Activated CD8-positive, alpha-beta T cell treated with anti-CD3 and anti-CD28 coated beads, Interleukin-2, amount 10 ng/mL, durations not matched to agents 7 days and 5 days (primary cell): ENCODE measurements around the gene EIF2B4. TPM values are rescaled to one million over a fixed set of nuclear protein-coding genes. Genes with fewer than 3 reads are reported as not detected.

Experiments used
- ATAC-seq: fragments of 150-1000 bp; cut with Tn5 transposase; one replicate; pipeline ENCODE4 v1.10.0; 2021; ENCODE audit warnings: moderate library complexity
- CTCF ChIA-PET: fragments of 350-600 bp; sonication (Branson Sonifier 250); formaldehyde crosslinking; loops from one replicate; lab custom pipeline; 2021; ENCODE audit warnings: antibody characterized with exemption; lab: Charles Lee
- POLR2A ChIA-PET: fragments of 350-600 bp; sonication (Branson Sonifier 250); formaldehyde crosslinking; loops from one replicate; lab custom pipeline; 2021; ENCODE audit warnings: antibody characterized with exemption; lab: Charles Lee
- DNase-seq: peaks from one replicate; pipeline ENCODE4 v3.0.0-alpha.2; 2020
- H3K27ac Mint-ChIP-seq: one replicate; pipeline ENCODE4 v1.8.0; 2021; ENCODE audit warnings: mild to moderate bottlenecking, mixed read lengths
- H3K27me3 Mint-ChIP-seq: one replicate; pipeline ENCODE4 v1.8.0; 2021; ENCODE audit warnings: low read depth, mixed read lengths
- H3K36me3 Mint-ChIP-seq: one replicate; pipeline ENCODE4 v1.8.0; 2021; ENCODE audit warnings: low read depth, mixed read lengths
- H3K4me1 Mint-ChIP-seq: one replicate; pipeline ENCODE4 v1.8.0; 2021; ENCODE audit warnings: low read depth, mixed read lengths
- H3K4me3 Mint-ChIP-seq: one replicate; pipeline ENCODE4 v1.8.0; 2021; ENCODE audit warnings: mild to moderate bottlenecking, mixed read lengths
- H3K9me3 Mint-ChIP-seq: one replicate; pipeline ENCODE4 v1.8.0; 2022; ENCODE audit warnings: mixed read lengths; ENCODE audit not compliant: insufficient read depth
- total RNA-seq, 2 experiments: library from RNA; stranded (reverse); gene quantifications; one replicate each; pipeline ENCODE4 v1.2.3, GENCODE V29; 2021

The EIF2B4 gene
- 10 to 100 TPM; 34.5 to 37.0 TPM for total RNA-seq

DNA sequence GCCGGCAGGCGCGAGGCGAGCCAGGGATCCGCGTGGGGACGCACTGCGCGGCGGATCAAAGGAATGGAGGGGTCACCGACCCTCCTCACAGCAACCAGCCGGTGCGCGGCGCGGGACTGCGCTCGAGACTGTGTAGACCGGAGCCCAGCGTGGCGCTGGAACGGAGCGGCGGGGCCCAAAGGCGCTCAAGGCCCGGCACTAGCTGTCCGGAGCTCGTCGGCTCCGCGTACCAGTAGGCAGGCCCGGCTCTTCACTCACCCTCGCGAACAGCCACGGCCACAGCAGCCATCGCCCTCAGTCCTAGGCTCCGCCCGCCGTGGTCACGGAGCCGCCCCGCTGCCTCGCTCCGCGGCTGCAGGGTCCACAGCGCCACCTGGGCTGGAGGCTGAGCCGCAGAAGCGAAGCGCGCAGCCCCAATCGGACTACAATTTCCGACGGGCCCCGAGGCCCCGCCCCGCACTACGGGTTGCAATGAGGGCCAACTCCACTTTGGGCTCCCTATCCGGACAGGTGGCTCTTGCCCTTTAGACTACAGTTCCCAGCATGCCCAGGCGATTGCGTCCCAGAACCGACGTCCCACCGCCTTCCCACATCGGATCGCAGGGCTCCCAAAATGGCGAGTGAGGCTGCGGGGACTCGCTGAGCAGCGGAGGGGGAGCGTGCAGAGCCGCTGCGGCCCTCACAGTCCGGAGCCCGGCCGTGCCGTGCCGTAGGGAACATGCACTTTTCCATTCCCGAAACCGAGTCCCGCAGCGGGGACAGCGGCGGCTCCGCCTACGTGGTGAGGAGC is at the start of gene EIF2B4, which contains the start of gene SNX17:
Gene EIF2B4, minus strand, starts transcription at position 313 of the 790 bp plus-strand sequence. Its CDS starts 24 bp downstream, at position 289.
Gene SNX17, plus strand, starts transcription at position 591 of the 790 bp plus-strand sequence. Its CDS starts 128 bp downstream, at position 719.
- Mint-ChIP-seq H3K36me3 (peaks cover 65% of the 10 kb centered on the region), H3K27ac (peak within 1 kb of the TSS; percentile 95), H3K4me3 (peak within 1 kb of the TSS; percentile 98), H3K27me3 (no peaks in the 10 kb centered on the region), H3K9me3 (no peaks in the 10 kb centered on the region), H3K4me1 (peaks cover 49% of the 10 kb centered on the region)
- peak; percentile 95 for ATAC-seq
- peak; percentile 99 for DNase-seq
- CTCF ChIA-PET, result interaction anchor here (0.9 to 3.2 kb wide), 17 partner anchors 9 to 314 kb away, joined by 3 to 16 read pairs (median 6); partner anchors contain the start of genes GTF3C2, MPV17 and ZNF513
- POLR2A ChIA-PET, result interaction anchor here (0.8 to 3.7 kb wide), 9 partner anchors 10 to 285 kb away, joined by 3 to 57 read pairs (median 4); partner anchors contain the start of genes GTF3C2, MPV17, PPM1G and ZNF513

DNA sequence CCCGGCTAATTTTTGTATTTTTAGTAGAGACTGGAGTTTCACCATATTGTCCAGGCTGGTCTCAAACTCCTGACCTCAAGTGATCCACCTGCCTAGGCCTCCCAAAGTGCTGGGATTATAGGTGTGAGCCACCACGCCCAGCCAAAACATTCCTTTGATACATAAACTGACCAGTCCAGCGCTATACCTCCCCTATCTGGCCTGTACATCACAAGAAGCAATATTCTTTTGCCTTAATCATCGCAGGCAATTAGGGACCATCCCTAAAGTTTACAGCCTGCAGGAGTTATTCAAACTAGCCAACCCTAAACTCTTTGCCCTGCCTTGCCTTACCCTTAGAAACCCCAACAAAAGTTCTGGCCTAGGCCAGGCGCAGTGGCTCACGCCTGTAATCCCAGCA is 46.0 kb upstream of the EIF2B4 start:
- no peak overlapping the region for H3K27ac Mint-ChIP-seq
- DNase-seq (no peak), ATAC-seq (no peak)
- ChIA-PET CTCF (no interaction called here), POLR2A (no interaction called here)
- H3K4me3 Mint-ChIP-seq, result no peak overlapping the region
- H3K36me3 Mint-ChIP-seq, result no peaks in the 10 kb centered on the region
- peaks cover 12% of the 10 kb centered on the region for H3K27me3 Mint-ChIP-seq
- no peaks in the 10 kb centered on the region for H3K4me1 Mint-ChIP-seq
- no peaks in the 10 kb centered on the region for H3K9me3 Mint-ChIP-seq

DNA sequence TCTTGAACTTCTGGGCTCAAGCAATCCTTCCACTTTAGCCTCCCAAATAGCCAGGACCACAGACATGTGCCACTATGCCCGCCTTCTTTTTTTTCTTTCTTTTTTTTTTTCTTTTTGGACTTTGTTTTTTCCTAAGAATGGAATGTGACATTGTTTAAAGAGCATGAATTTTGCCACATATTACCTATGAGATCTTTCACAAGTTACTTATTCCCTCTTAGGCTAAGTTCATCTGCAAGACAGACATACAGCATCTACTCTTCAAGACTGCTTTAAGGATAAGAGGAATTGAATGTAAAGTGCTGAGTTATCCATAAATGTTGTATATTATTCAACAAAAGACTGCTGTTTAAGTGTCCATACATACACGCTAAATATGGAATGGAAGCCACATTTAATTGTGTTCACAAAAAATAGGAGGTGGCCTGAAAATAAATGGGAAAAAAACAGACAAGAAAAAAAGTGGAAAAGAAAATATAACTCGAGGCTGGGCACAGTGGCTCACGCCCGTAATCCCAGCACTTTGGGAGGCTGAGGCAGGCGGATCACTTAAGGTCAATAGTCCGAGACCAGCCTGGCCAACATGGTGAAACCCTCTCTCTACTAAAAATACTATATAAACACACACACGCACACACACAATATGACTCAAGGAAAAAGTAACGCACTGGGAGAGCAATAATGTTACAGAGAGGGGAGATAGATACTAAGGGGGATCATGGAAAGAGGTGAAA is 42.4 kb upstream of the EIF2B4 start:
- H3K27ac Mint-ChIP-seq, result no peak overlapping the region
- no peak for DNase-seq
- no peak overlapping the region for H3K4me3 Mint-ChIP-seq
- no peak for ATAC-seq
- peaks cover 17% of the 10 kb centered on the region for H3K4me1 Mint-ChIP-seq
- CTCF ChIA-PET, result no interaction called here
- POLR2A ChIA-PET, result no interaction called here
- H3K9me3 Mint-ChIP-seq, result no peaks in the 10 kb centered on the region
- peaks cover 9% of the 10 kb centered on the region for H3K36me3 Mint-ChIP-seq
- H3K27me3 Mint-ChIP-seq, result peaks cover 8% of the 10 kb centered on the region

DNA sequence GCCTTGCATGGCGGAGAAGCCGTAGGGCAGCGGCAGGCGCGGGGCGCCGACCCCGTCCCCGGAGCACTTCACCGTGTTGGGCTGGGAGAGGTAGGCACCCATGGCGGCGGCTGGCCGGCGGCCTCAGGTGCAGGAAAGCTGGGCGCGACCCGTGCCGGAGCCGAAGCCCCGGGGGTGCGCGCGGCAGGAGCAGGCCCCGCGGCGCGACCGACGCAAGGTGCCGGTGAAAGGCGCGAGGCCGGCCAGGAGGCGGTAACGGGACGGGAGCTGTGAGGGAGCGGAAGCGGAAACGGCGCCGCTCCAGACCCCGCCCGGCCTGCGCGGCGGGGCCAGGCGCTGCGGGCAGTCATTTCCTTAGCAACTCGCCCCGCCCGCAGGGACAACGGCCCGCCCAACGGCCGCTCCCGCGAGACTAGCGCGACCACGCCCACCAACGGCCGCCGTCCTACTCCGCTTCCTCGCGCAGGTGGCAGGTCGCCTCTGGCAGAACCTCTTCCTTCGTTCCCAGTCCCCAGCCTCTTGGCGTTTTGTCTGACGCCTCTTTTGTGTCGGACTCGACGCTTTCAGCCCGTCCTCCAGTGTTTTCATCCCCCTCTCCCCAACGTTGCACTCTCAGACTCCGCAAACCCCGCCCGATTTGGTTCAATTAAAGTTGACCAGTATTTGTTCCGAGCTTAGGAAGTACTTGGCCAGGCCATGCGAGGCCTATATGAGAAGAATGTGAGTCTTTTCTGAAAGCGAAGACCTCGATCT is 39.4 kb upstream of the EIF2B4 start, which contains the start of gene PPM1G:
Gene PPM1G, minus strand, starts transcription at position 271 of the 753 bp plus-strand sequence. Its CDS starts 169 bp downstream, at position 102.
- Mint-ChIP-seq H3K4me1 (peaks cover 34% of the 10 kb centered on the region), H3K9me3 (no peaks in the 10 kb centered on the region), H3K27me3 (peaks cover 8% of the 10 kb centered on the region), H3K27ac (peak within 1 kb of the TSS; percentile 89), H3K36me3 (peaks cover 26% of the 10 kb centered on the region), H3K4me3 (peak within 1 kb of the TSS; percentile 83)
- ATAC-seq (peak; percentile 96), DNase-seq (peak; percentile 97)
- ChIA-PET CTCF (interaction anchor here (1.0 to 3.4 kb wide), 5 partner anchors 20 to 273 kb away, joined by 3 to 38 read pairs (median 4); partner anchors contain the start of gene NRBP1), POLR2A (interaction anchor here (0.6 to 3.0 kb wide), 20 partner anchors 9 to 275 kb away, joined by 3 to 41 read pairs (median 4); partner anchors contain the start of genes CCDC121, GPN1, NRBP1 and SNX17)

DNA sequence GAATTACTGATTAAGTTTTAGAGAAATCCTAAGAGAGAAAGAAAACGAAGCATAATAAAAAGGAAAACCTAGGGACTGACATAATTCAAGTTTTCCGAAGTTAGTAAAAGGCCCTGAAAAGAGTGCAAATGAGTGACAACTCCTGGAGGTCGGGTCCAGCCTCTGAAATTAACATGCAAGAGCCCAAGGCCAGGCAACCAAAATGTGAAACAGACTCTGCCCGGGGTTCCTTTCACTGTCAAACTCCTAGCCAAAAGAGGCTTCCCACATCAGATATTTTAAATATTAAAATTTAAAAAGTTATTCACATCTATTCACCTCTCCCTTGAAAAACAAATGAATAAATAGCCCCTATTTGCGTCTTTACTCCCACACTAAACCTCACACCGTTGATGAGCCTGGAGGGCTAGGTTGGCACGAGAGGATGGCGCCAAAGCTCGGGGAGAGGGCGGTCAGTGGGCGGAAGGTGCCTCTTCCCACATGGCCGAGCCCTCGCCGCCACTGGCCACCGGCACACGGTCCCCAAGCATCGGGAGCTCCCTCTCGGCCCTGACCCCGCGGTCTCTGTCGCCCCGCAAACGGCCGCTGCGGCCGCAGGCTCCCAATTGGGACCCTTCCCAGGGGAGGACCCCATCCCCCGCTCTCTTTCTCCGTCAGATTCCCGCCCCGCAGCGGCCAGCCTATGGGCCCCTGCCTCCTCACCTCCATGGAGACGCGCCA is 38.6 kb upstream of the EIF2B4 start:
- Mint-ChIP-seq H3K4me3 (peak overlapping the region; percentile 83), H3K27ac (peak overlapping the region; percentile 88), H3K27me3 (peaks cover 8% of the 10 kb centered on the region), H3K36me3 (peaks cover 30% of the 10 kb centered on the region), H3K9me3 (no peaks in the 10 kb centered on the region), H3K4me1 (peaks cover 34% of the 10 kb centered on the region)
- CTCF ChIA-PET, result interaction anchor here (1.0 to 3.4 kb wide), 4 partner anchors 20 to 274 kb away, joined by 3 to 38 read pairs (median 10); partner anchors contain the start of gene NRBP1
- POLR2A ChIA-PET, result interaction anchor here (0.7 to 3.0 kb wide), 14 partner anchors 8 to 275 kb away, joined by 3 to 41 read pairs (median 6); partner anchors contain the start of genes CCDC121, GPN1, NRBP1 and SNX17
- DNase-seq (peak; percentile 45), ATAC-seq (peak; percentile 35)

DNA sequence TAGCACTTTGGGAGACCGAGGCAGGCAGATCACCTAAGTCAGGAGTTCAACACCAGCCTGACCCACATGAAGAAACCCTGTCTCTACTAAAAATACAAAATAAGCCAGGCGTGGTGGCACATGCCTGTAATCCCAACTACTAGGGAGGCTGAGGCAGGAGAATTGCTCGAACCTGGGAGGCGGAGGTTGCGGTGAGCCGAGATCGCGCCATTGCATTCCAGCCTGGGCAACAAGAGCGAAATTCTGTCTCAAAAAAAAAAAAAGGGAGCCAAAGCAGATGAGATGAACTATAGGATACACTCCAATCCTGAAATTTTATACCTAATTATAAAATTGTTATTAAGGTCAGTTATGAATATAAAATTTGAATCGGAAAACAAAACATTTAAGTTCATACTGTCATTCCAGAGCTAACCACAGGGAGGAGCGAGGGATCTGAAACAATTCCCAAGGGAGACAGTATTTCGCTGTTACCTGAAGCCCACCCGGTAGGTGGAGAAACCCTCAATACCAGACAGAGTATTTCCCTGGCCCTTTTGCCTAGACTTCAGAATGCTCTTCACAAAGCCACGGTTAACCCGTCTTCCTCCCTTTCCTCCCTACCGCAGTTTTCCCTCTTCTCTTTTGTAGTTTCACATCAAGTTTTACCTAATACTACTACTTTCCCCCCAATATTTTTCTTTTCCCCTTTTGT is 37.8 kb upstream of the EIF2B4 start:
- POLR2A ChIA-PET, result interaction anchor here (0.8 kb wide), 1 partner anchor 28 kb away, joined by 3 read pairs; no protein-coding TSS in a partner anchor
- ATAC-seq, result no peak
- peaks cover 35% of the 10 kb centered on the region for H3K36me3 Mint-ChIP-seq

DNA sequence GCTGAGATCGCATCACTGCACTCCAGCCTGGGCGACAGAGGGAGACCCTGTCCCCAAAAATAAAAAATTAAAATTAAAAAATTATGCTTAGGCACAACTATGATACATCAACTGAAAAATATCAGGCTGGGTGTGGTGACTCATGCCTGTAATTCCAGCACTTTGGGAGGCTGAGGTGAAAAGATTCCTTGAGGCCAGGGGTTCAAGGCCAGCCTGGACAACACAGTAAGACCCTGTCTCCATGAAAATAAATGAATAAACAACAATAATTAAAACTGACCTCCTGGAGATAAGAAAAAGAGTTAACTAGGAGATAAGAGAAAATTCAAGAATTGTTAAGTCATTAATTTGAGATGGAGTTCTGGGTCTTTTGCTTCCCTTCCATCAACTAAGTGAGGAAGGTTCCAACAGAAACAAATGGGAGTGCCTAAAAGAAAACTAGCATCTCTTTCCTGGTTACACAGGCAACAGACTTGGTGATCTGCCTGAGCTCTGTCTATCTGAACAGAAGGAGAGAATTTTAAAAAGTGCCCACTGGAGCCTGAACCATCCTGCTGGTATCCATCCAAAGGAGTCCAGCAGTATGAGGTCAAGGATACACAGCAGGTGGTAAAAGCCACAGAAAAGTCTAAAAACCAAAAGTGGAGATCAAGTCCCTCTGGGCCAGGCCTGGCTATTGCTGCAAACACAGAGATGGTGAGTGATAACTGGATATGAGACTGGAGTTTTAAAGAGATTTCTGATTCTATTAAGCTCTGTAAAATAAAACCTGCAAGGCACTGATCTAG is 30.4 kb upstream of the EIF2B4 start:
- Mint-ChIP-seq H3K27ac (peak overlapping the region; percentile 25), H3K4me1 (peaks cover 40% of the 10 kb centered on the region), H3K9me3 (no peaks in the 10 kb centered on the region), H3K36me3 (peaks cover 38% of the 10 kb centered on the region), H3K4me3 (no peak overlapping the region), H3K27me3 (no peaks in the 10 kb centered on the region)
- ChIA-PET CTCF (interaction anchor here (1.8 kb wide), 1 partner anchor 283 kb away, joined by 6 read pairs; no protein-coding TSS in a partner anchor), POLR2A (interaction anchor here (1.0 to 1.7 kb wide), 2 partner anchors 9 to 28 kb away, joined by 4 to 7 read pairs; partner anchors contain the start of genes NRBP1 and PPM1G)
- no peak for DNase-seq
- no peak for ATAC-seq

More for the DNA sequence above, 37.8 kb upstream of the EIF2B4 start:
- DNase-seq, result no peak
- peak overlapping the region; percentile 88 for H3K27ac Mint-ChIP-seq
- H3K27me3 Mint-ChIP-seq, result peaks cover 8% of the 10 kb centered on the region
- peak overlapping the region; percentile 83 for H3K4me3 Mint-ChIP-seq
- H3K4me1 Mint-ChIP-seq, result peaks cover 39% of the 10 kb centered on the region
- CTCF ChIA-PET, result interaction anchor here (1.0 to 3.4 kb wide), 2 partner anchors 21 to 105 kb away, joined by 3 to 38 read pairs; partner anchors contain the start of gene NRBP1
- H3K9me3 Mint-ChIP-seq, result no peaks in the 10 kb centered on the region

DNA sequence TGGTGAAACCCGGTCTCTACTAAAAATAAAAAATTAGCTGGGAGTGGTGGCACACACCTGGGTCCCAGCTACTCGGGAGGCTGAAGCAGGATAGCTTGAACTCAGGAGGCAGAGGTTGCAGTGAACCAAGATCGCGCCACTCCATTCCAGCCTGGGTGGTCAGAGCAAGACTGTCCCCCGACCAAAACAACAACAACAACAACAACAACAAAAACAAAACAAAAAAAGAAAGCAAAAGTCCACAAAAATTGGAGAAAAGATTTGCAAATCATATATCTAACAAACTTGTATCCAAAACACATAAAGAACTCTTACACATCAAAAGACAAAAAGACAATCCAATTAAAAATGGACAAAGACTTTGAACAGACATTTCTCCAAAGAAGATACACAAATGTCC is 28.8 kb upstream of the EIF2B4 start:
- Mint-ChIP-seq H3K4me1 (peaks cover 38% of the 10 kb centered on the region), H3K9me3 (no peaks in the 10 kb centered on the region), H3K4me3 (no peak overlapping the region), H3K36me3 (peaks cover 32% of the 10 kb centered on the region), H3K27me3 (no peaks in the 10 kb centered on the region), H3K27ac (no peak overlapping the region)
- DNase-seq (no peak), ATAC-seq (no peak)
- ChIA-PET CTCF (no interaction called here), POLR2A (interaction anchor here (1.5 kb wide), 1 partner anchor 10 kb away, joined by 3 read pairs; the partner anchor contains the start of gene PPM1G)

DNA sequence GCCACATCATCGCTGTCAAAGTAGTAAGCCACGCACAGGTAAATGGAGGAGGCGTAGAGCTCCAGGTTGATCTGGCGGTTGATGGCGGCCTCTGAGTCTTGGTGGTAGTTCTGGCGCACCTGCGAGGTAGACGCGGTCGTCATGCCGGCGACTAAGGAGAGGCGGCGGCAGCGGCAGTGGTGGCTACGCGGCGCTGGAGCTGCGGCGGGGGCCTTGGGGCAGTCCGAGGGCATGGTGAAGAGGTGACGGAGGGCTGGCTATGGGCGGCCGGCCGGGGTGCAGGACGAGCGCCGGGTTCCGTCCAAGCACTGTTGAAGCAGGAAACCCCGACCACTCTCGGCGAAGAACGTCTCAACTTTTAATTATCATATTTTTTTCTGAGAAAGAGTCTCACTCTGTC is 23.1 kb upstream of the EIF2B4 start:
- H3K4me1 Mint-ChIP-seq, result peaks cover 28% of the 10 kb centered on the region
- H3K27ac Mint-ChIP-seq, result no peak overlapping the region
- H3K4me3 Mint-ChIP-seq, result no peak overlapping the region
- H3K36me3 Mint-ChIP-seq, result peaks cover 29% of the 10 kb centered on the region
- DNase-seq (no peak), ATAC-seq (no peak)
- CTCF ChIA-PET, result no interaction called here
- no peaks in the 10 kb centered on the region for H3K27me3 Mint-ChIP-seq
- no peaks in the 10 kb centered on the region for H3K9me3 Mint-ChIP-seq
- POLR2A ChIA-PET, result no interaction called here
